HEK293T (cell line): ENCODE data around the gene CDH13.

Experiments used
- ELF4 ChIP-seq: fragments of 450-650 bp; IDR thresholded peaks from 2 replicates; pipeline ENCODE4 v1.6.1; 2017; ENCODE audit warnings: antibody characterized with exemption
- L3MBTL2 ChIP-seq: fragments of 450-650 bp; conservative IDR thresholded peaks from 2 replicates; pipeline ENCODE4 v1.6.1; 2016; ENCODE audit warnings: mild to moderate bottlenecking
- SUZ12 ChIP-seq: fragments of 450-650 bp; IDR thresholded peaks from 2 replicates; pipeline ENCODE4 v1.6.1; 2016; ENCODE audit warnings: mild to moderate bottlenecking

- TF ChIP-seq SUZ12 (no peak), ELF4 (no peak), L3MBTL2 (no peak)
These were observed 867.7 kb downstream of the CDH13 start for GRCh38 chr16:83494459-83494858.
